H9 (cell line): ENCODE data around the gene ZNF415. TPM values are rescaled to one million over a fixed set of nuclear protein-coding genes. Genes with fewer than 3 reads are reported as not detected.

Source experiments
- DNase-seq: peaks from one replicate; pipeline ENCODE4 v3.0.0-alpha.2; 2017
- H2AFZ ChIP-seq: one replicate; pipeline ENCODE4 v1.6.1; 2013; ENCODE audit warnings: mild to moderate bottlenecking, low read length, control low read depth, moderate library complexity
- H2AK5ac ChIP-seq: 2 replicates; pipeline ENCODE4 v1.6.1; 2013; ENCODE audit warnings: low read length, control low read depth, mixed read lengths; ENCODE audit not compliant: insufficient read length
- H2BK120ac ChIP-seq: one replicate; pipeline ENCODE4 v1.6.1; 2013; ENCODE audit warnings: low read depth, mild to moderate bottlenecking, low read length, control low read depth, inconsistent platforms; ENCODE audit not compliant: poor library complexity, severe bottlenecking
- H2BK12ac ChIP-seq: 2 replicates; pipeline ENCODE4 v1.6.1; 2013; ENCODE audit warnings: low read length, control low read depth, mixed read lengths, low read depth; ENCODE audit not compliant: insufficient read length
- H2BK15ac ChIP-seq: 2 replicates; pipeline ENCODE4 v1.6.1; 2013; ENCODE audit warnings: low read depth, low read length, control low read depth
- H2BK20ac ChIP-seq: one replicate; pipeline ENCODE4 v1.6.1; 2013; ENCODE audit warnings: low read depth, mild to moderate bottlenecking, low read length, control low read depth, inconsistent platforms; ENCODE audit not compliant: poor library complexity, severe bottlenecking
- H2BK5ac ChIP-seq: 2 replicates; pipeline ENCODE4 v1.6.1; 2013; ENCODE audit warnings: low read length, control low read depth, mixed read lengths; ENCODE audit not compliant: insufficient read length
- H3K14ac ChIP-seq: 2 replicates; pipeline ENCODE4 v1.6.1; 2013; ENCODE audit warnings: low read length, control low read depth; ENCODE audit not compliant: insufficient read depth
- H3K18ac ChIP-seq: 2 replicates; pipeline ENCODE4 v1.6.1; 2013; ENCODE audit warnings: low read depth, mild to moderate bottlenecking, mixed read lengths, low read length, control low read depth; ENCODE audit not compliant: insufficient read length
- H3K23ac ChIP-seq: 2 replicates; pipeline ENCODE4 v1.6.1; 2013; ENCODE audit warnings: low read length, control low read depth, mixed read lengths, low read depth; ENCODE audit not compliant: insufficient read length
- H3K23me2 ChIP-seq: 2 replicates; pipeline ENCODE4 v1.6.1; 2013; ENCODE audit warnings: low read depth, mild to moderate bottlenecking, mixed read lengths, low read length, control low read depth; ENCODE audit not compliant: insufficient read length, poor library complexity, severe bottlenecking
- H3K27ac ChIP-seq: 2 replicates; pipeline ENCODE4 v1.5.1; 2013; ENCODE audit warnings: low read length, control low read depth, mixed read lengths, low read depth; ENCODE audit not compliant: insufficient read length
- H3K27me3 ChIP-seq: 2 replicates; pipeline ENCODE4 v1.6.1; 2013; ENCODE audit warnings: low read length, control low read depth, inconsistent platforms; ENCODE audit not compliant: insufficient read depth
- H3K4ac ChIP-seq: 2 replicates; pipeline ENCODE4 v1.6.1; 2013; ENCODE audit warnings: low read depth, mild to moderate bottlenecking, control low read depth, inconsistent platforms, low read length, moderate library complexity
- H3K4me1 ChIP-seq: 2 replicates; pipeline ENCODE4 v1.6.1; 2013; ENCODE audit warnings: low read length, control low read depth, inconsistent platforms; ENCODE audit not compliant: insufficient read depth
- H3K4me2 ChIP-seq: 2 replicates; pipeline ENCODE4 v1.6.1; 2013; ENCODE audit warnings: low read length, control low read depth, mixed read lengths; ENCODE audit not compliant: insufficient read length, insufficient read depth
- H3K56ac ChIP-seq: 2 replicates; pipeline ENCODE4 v1.6.1; 2013; ENCODE audit warnings: low read depth, mild to moderate bottlenecking, mixed read lengths, low read length, control low read depth; ENCODE audit not compliant: insufficient read length
- H3K79me1 ChIP-seq: 2 replicates; pipeline ENCODE4 v1.6.1; 2013; ENCODE audit warnings: low read depth, mild to moderate bottlenecking, moderate library complexity, low read length, control low read depth, inconsistent platforms; ENCODE audit not compliant: insufficient read depth, poor library complexity, severe bottlenecking
- H3K79me2 ChIP-seq: 2 replicates; pipeline ENCODE4 v1.6.1; 2013; ENCODE audit warnings: low read length, control low read depth, inconsistent platforms; ENCODE audit not compliant: insufficient read depth
- H3K9ac ChIP-seq: 2 replicates; pipeline ENCODE4 v1.6.1; 2013; ENCODE audit warnings: low read length, control low read depth, mixed read lengths; ENCODE audit not compliant: insufficient read length; ENCODE audit errors: extremely low read depth
- H3K9me3 ChIP-seq: one replicate; pipeline ENCODE4 v1.6.1; 2013; ENCODE audit warnings: low read depth, low read length, inconsistent platforms; ENCODE audit not compliant: control insufficient read depth
- H3T11ph ChIP-seq: one replicate; pipeline ENCODE4 v1.6.1; 2013; ENCODE audit warnings: mild to moderate bottlenecking, low read length, control low read depth, inconsistent platforms
- H4K20me1 ChIP-seq: one replicate; pipeline ENCODE4 v1.6.1; 2013; ENCODE audit not compliant: control insufficient read depth, insufficient read length, insufficient read depth
- H4K5ac ChIP-seq: 2 replicates; pipeline ENCODE4 v1.6.1; 2013; ENCODE audit warnings: low read depth, mild to moderate bottlenecking, mixed read lengths, low read length, control low read depth; ENCODE audit not compliant: insufficient read length
- H4K8ac ChIP-seq: replicated peaks from 2 replicates; pipeline ENCODE4 v1.6.1; 2013; ENCODE audit warnings: low read length, control low read depth, mixed read lengths, low read depth; ENCODE audit not compliant: insufficient read length
- H4K91ac ChIP-seq: 2 replicates; pipeline ENCODE4 v1.6.1; 2013; ENCODE audit warnings: low read depth, mild to moderate bottlenecking, moderate library complexity, mixed read lengths, low read length, control low read depth; ENCODE audit not compliant: insufficient read length
- H3K27ac Mint-ChIP-seq, 3 experiments: 2 replicates in 2 of 3; 3 replicates in 1 of 3; pipeline ENCODE4 v1.8.0; 2020 to 2021; ENCODE audit warnings: mixed read lengths in 3 of 3, mild to moderate bottlenecking in 1 of 3, moderate library complexity in 1 of 3
- H3K27me3 Mint-ChIP-seq: 2 replicates; pipeline ENCODE4 v1.8.0; 2021; ENCODE audit warnings: low read depth, mild to moderate bottlenecking, moderate library complexity, mixed read lengths
- H3K36me3 Mint-ChIP-seq, 3 experiments: 2 replicates in 2 of 3; 3 replicates in 1 of 3; pipeline ENCODE4 v1.8.0; 2020 to 2021; ENCODE audit warnings: low read depth in 3 of 3, mixed read lengths in 3 of 3; ENCODE audit not compliant: insufficient read depth in 1 of 3
- H3K4me1 Mint-ChIP-seq, 2 experiments: 2 replicates each; pipeline ENCODE4 v1.8.0; 2020; ENCODE audit warnings: mixed read lengths in 2 of 2
- H3K4me3 Mint-ChIP-seq, 2 experiments: 2 replicates in 1 of 2; 3 replicates in 1 of 2; pipeline ENCODE4 v1.8.0; 2020 to 2021; ENCODE audit warnings: mild to moderate bottlenecking in 2 of 2, mixed read lengths in 2 of 2, moderate library complexity in 1 of 2
- H3K9me3 Mint-ChIP-seq, 2 experiments: 2 replicates in 1 of 2; 3 replicates in 1 of 2; pipeline ENCODE4 v1.8.0; 2020; ENCODE audit warnings: mild to moderate bottlenecking in 2 of 2, mixed read lengths in 2 of 2, moderate library complexity in 1 of 2
- WGBS: extraction: QIAGEN DNeasy Blood & Tissue Kit; methylation state at CpG from one replicate; pipeline ENCODE4 v1.1.7; 2013; ENCODE audit warnings: missing lambda C conversion rate, low lambda C conversion rate, mixed read lengths; ENCODE audit not compliant: insufficient read length; ENCODE audit errors: extremely low coverage; 5-methylcytosine and 5-hydroxymethylcytosine counted together
- total RNA-seq: library from RNA; stranded (reverse); gene quantifications from 2 replicates; pipeline ENCODE4 v1.2.1, GENCODE V29; 2021
- TF ChIP-seq, protein P1 (sequence below): fragments of 200-600 bp; sonication (generic); conservative IDR thresholded peaks from 3 replicates; pipeline ENCODE4 v1.8.0; 2021; ENCODE audit warnings: antibody characterized with exemption, mild to moderate bottlenecking

Gene ZNF415
- total RNA-seq, 1 experiment from 2014 or later: 12.3 TPM

GRCh38 chr19:53140351-53140750 lies 7.6 kb upstream of the ZNF415 start:
- TF ChIP-seq, protein P1, sequence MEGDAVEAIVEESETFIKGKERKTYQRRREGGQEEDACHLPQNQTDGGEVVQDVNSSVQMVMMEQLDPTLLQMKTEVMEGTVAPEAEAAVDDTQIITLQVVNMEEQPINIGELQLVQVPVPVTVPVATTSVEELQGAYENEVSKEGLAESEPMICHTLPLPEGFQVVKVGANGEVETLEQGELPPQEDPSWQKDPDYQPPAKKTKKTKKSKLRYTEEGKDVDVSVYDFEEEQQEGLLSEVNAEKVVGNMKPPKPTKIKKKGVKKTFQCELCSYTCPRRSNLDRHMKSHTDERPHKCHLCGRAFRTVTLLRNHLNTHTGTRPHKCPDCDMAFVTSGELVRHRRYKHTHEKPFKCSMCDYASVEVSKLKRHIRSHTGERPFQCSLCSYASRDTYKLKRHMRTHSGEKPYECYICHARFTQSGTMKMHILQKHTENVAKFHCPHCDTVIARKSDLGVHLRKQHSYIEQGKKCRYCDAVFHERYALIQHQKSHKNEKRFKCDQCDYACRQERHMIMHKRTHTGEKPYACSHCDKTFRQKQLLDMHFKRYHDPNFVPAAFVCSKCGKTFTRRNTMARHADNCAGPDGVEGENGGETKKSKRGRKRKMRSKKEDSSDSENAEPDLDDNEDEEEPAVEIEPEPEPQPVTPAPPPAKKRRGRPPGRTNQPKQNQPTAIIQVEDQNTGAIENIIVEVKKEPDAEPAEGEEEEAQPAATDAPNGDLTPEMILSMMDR: no peak
- H3K4ac ChIP-seq: no peak overlapping the region
- H2BK5ac ChIP-seq: no peak overlapping the region
- H3K79me2 ChIP-seq: no peaks in the 10 kb centered on the region
- no peaks in the 10 kb centered on the region for H3K23me2 ChIP-seq
- no peak overlapping the region for H3K23ac ChIP-seq
- H3K79me1 ChIP-seq: no peaks in the 10 kb centered on the region
- no peak for DNase-seq
- WGBS: no CpG with 5 or more reads among the region's 4 CpGs
- Mint-ChIP-seq H3K4me1 (no peaks in the 10 kb centered on the region), H3K27me3 (peaks cover 9% of the 10 kb centered on the region), H3K27ac (no peak overlapping the region), H3K9me3 (peaks cover 66 to 70% of the 10 kb centered on the region in 2 experiments), H3K4me3 (no peak overlapping the region), H3K36me3 (peaks cover 55 to 67% (median 66%) of the 10 kb centered on the region in 3 experiments)
- no peaks in the 10 kb centered on the region for H3K27me3 ChIP-seq
- H4K20me1 ChIP-seq: no peaks in the 10 kb centered on the region
- no peak overlapping the region for H3K9ac ChIP-seq
- no peaks in the 10 kb centered on the region for H3K4me1 ChIP-seq
- no peak overlapping the region for H3K27ac ChIP-seq
- no peak overlapping the region for H3K4me2 ChIP-seq
- H2BK20ac ChIP-seq: no peak overlapping the region
- H2BK12ac ChIP-seq: no peak overlapping the region
- no peak overlapping the region for H2AK5ac ChIP-seq
- no peak overlapping the region for H3K56ac ChIP-seq
- no peak overlapping the region for H4K91ac ChIP-seq
- H3K14ac ChIP-seq: no peak overlapping the region
- H2BK120ac ChIP-seq: no peak overlapping the region
- H3T11ph ChIP-seq: no peak overlapping the region
- no peak overlapping the region for H4K8ac ChIP-seq
- H4K5ac ChIP-seq: no peak overlapping the region
- H3K9me3 ChIP-seq: peaks cover 48% of the 10 kb centered on the region
- H3K18ac ChIP-seq: no peak overlapping the region
- H2BK15ac ChIP-seq: no peak overlapping the region
- H2AFZ ChIP-seq: no peak overlapping the region
